Transverse colon (tissue), 4 donors: Measurements from ENCODE around the gene CPSF6. TPM values are rescaled to one million over a fixed set of nuclear protein-coding genes. Genes with fewer than 3 reads are reported as not detected.

Source experiments
- DNase-seq: peaks from one replicate; pipeline ENCODE4 v3.0.0-alpha.2; 2019
- H3K27ac ChIP-seq, 4 donors: fragments of 200-600 bp; sonication (generic); 2 replicates each; pipeline ENCODE4 v1.5.1; 2016 to 2018; ENCODE audit warnings: inconsistent platforms in 4 of 4
- H3K27me3 ChIP-seq: fragments of 200-600 bp; sonication (generic); 2 replicates; pipeline ENCODE4 v1.5.1; 2017; ENCODE audit warnings: inconsistent platforms
- H3K36me3 ChIP-seq, 4 donors: fragments of 200-600 bp; sonication (generic); 2 replicates each; pipeline ENCODE4 v1.5.1; 2017 to 2019; ENCODE audit warnings: inconsistent platforms in 4 of 4
- H3K4me1 ChIP-seq, 4 donors: fragments of 200-600 bp; sonication (generic); 2 replicates each; pipeline ENCODE4 v1.5.1; 2017 to 2020; ENCODE audit warnings: inconsistent platforms in 4 of 4
- H3K4me3 ChIP-seq, 4 donors: fragments of 200-600 bp; sonication (generic); 1 replicate in 1 of 4; 2 replicates in 3 of 4; pipeline versions ENCODE4 v1.5.1 to v1.6.1; 2017 to 2019; ENCODE audit warnings: inconsistent platforms in 4 of 4
- H3K9me3 ChIP-seq, 2 donors: fragments of 200-600 bp; sonication (generic); 2 replicates each; pipeline ENCODE4 v1.5.1; 2017 to 2019; ENCODE audit warnings: inconsistent platforms in 2 of 2
- CTCF ChIP-seq, 5 experiments: fragments of 200-600 bp in 3 of 5; fragments of 450-650 bp in 2 of 5; sonication (generic) in 3 of 5; IDR thresholded peaks; 1 replicate in 2 of 5; 2 replicates in 3 of 5; pipeline ENCODE4 v1.5.1; 2016 to 2017; ENCODE audit warnings: antibody characterized with exemption in 5 of 5, inconsistent platforms in 3 of 5, mild to moderate bottlenecking in 2 of 5, moderate library complexity in 1 of 5
- EP300 ChIP-seq: sonication (generic); formaldehyde crosslinking; IDR thresholded peaks from one replicate; pipeline ENCODE4 v1.6.1; 2017; ENCODE audit warnings: antibody characterized with exemption, low read depth
- POLR2A ChIP-seq: fragments of 450-650 bp; IDR thresholded peaks from one replicate; pipeline ENCODE4 v1.6.1; 2016; ENCODE audit warnings: antibody characterized with exemption, mild to moderate bottlenecking, moderate library complexity
- POLR2AphosphoS5 ChIP-seq, 3 donors: sonication (generic); formaldehyde crosslinking; IDR thresholded peaks; one replicate each; pipeline ENCODE4 v1.6.1; 2016; ENCODE audit warnings: antibody characterized with exemption in 3 of 3
- WGBS, 2 donors: methylation state at CpG; one replicate each; pipeline ENCODE4 v1.1.5; 2018; ENCODE audit warnings: low coverage in 1 of 2; 5-methylcytosine and 5-hydroxymethylcytosine counted together
- in situ Hi-C, 4 donors: fragments of 200-750 bp; cut with MboI; loops; one replicate each; pipeline versions ENCODE4 v1.15.0 to v1.15.1; 2017; ENCODE audit warnings: low sequenced_read_pairs in 3 of 4, low pct_ligation_motif_present in 1 of 4, low pct_unique_long_range_greater_than_20kb in 1 of 4
- intact Hi-C: fragments of 100-400 bp; cut with DNase I; formaldehyde crosslinking; loops from one replicate; pipeline ENCODE4 v1.15.1; 2023; ENCODE audit warnings: low total_unique reads
- total RNA-seq, 4 donors: library from RNA; depleted of rRNA; stranded (reverse); fragments of >200 nt; gene quantifications; one replicate each; pipeline ENCODE4 v1.1.0, GENCODE V29; 2016

CPSF6 gene
- total RNA-seq, 4 donors from 2014 or later, result 26.1 to 46.0 (median 33.8) TPM

GRCh38 chr12:69284131-69284530 is 44.8 kb downstream of the CPSF6 start:
- no peaks in the 10 kb centered on the region for H3K9me3 ChIP-seq
- in situ Hi-C loops, result loop anchor here in 1 of 4 donors (25.0 kb wide), 1 partner anchor 278 kb away; no protein-coding TSS in a partner anchor
- no peak for TF ChIP-seq EP300
- peak in 1 of 3 donors; percentile 25 for TF ChIP-seq POLR2AphosphoS5 (IDR thresholded peaks at IDR 0.05)
- no peak for TF ChIP-seq POLR2A
- TF ChIP-seq CTCF (IDR thresholded peaks at IDR 0.05), result peak in 1 of 5 experiments; percentile 18
- H3K27me3 ChIP-seq, result peaks cover 47% of the 10 kb centered on the region
- H3K36me3 ChIP-seq, result no peaks in the 10 kb centered on the region
- peak; percentile 69 for DNase-seq
- intact Hi-C loops, result no loop called here
- H3K4me1 ChIP-seq, result peaks cover 0 to 17% (median 9%) of the 10 kb centered on the region in 4 donors
- no peak overlapping the region for H3K27ac ChIP-seq
- WGBS, 2 donors, result 0 to 3% methylated on average over 9 to 19 of the region's 19 CpGs
- peak overlapping the region in 2 of 4 donors; percentile 4 to 42 for H3K4me3 ChIP-seq

GRCh38 chr12:69287556-69287955 is 48.2 kb downstream of the CPSF6 start:
- H3K4me3 ChIP-seq, result no peak overlapping the region
- no peaks in the 10 kb centered on the region for H3K36me3 ChIP-seq
- intact Hi-C loops (no loop called here), in situ Hi-C loops (loop anchor here in 1 of 4 donors (25.0 kb wide), 1 partner anchor 275 kb away; no protein-coding TSS in a partner anchor)
- peaks cover 0 to 23% (median 12%) of the 10 kb centered on the region in 4 donors for H3K4me1 ChIP-seq
- peaks cover 74% of the 10 kb centered on the region for H3K27me3 ChIP-seq
- no peak for TF ChIP-seq POLR2AphosphoS5 (IDR thresholded peaks at IDR 0.05)
- TF ChIP-seq POLR2A, result no peak
- TF ChIP-seq EP300, result no peak
- no peak for TF ChIP-seq CTCF (IDR thresholded peaks at IDR 0.05)
- no peaks in the 10 kb centered on the region for H3K9me3 ChIP-seq
- 50% methylated on average over 3 of the region's 3 CpGs for WGBS, 2 donors
- no peak for DNase-seq
- H3K27ac ChIP-seq, result no peak overlapping the region

GRCh38 chr12:69290545-69291277 is 51.3 kb downstream of the CPSF6 start:
- 20% methylated on average over 9 of the region's 9 CpGs; no CpG with 5 or more reads in 1 of the 2 donors for WGBS, 2 donors

GRCh38 chr12:69291278-69291593 is 51.9 kb downstream of the CPSF6 start:
- H3K27me3 ChIP-seq, result peaks cover 42% of the 10 kb centered on the region
- no peak overlapping the region for H3K4me3 ChIP-seq
- DNase-seq, result no peak
- H3K9me3 ChIP-seq, result no peaks in the 10 kb centered on the region
- no peaks in the 10 kb centered on the region for H3K36me3 ChIP-seq
- TF ChIP-seq POLR2AphosphoS5 (IDR thresholded peaks at IDR 0.05) (no peak), EP300 (no peak), POLR2A (no peak)
- intact Hi-C loops, result no loop called here
- peaks cover 0 to 6% (median 3%) of the 10 kb centered on the region in 4 donors for H3K4me1 ChIP-seq
- in situ Hi-C loops, result loop anchor here in 2 of 4 donors (10.0 to 25.0 kb wide), 2 partner anchors 271 to 284 kb away; no protein-coding TSS in a partner anchor
- H3K27ac ChIP-seq, result no peak overlapping the region

More at GRCh38 chr12:69290545-69291277, 51.3 kb downstream of the CPSF6 start:
- H3K27ac ChIP-seq, result no peak overlapping the region
- peaks cover 47% of the 10 kb centered on the region for H3K27me3 ChIP-seq
- in situ Hi-C loops (loop anchor here in 2 of 4 donors (10.0 to 25.0 kb wide), 2 partner anchors 272 to 284 kb away; no protein-coding TSS in a partner anchor), intact Hi-C loops (no loop called here)
- no peak overlapping the region for H3K4me3 ChIP-seq
- DNase-seq, result peak; percentile 85
- no peaks in the 10 kb centered on the region for H3K9me3 ChIP-seq
- H3K4me1 ChIP-seq, result peaks cover 0 to 6% (median 3%) of the 10 kb centered on the region in 4 donors
- TF ChIP-seq POLR2A, result no peak
- TF ChIP-seq CTCF (IDR thresholded peaks at IDR 0.05), result peak; percentile 77 to 90 (median 86)
- H3K36me3 ChIP-seq, result no peaks in the 10 kb centered on the region
